ENCODE data around the gene REXO1.
A peak's percentile ranks its signal among the peaks of the same experiment; 100 is the strongest.

REXO1 gene

DNA sequence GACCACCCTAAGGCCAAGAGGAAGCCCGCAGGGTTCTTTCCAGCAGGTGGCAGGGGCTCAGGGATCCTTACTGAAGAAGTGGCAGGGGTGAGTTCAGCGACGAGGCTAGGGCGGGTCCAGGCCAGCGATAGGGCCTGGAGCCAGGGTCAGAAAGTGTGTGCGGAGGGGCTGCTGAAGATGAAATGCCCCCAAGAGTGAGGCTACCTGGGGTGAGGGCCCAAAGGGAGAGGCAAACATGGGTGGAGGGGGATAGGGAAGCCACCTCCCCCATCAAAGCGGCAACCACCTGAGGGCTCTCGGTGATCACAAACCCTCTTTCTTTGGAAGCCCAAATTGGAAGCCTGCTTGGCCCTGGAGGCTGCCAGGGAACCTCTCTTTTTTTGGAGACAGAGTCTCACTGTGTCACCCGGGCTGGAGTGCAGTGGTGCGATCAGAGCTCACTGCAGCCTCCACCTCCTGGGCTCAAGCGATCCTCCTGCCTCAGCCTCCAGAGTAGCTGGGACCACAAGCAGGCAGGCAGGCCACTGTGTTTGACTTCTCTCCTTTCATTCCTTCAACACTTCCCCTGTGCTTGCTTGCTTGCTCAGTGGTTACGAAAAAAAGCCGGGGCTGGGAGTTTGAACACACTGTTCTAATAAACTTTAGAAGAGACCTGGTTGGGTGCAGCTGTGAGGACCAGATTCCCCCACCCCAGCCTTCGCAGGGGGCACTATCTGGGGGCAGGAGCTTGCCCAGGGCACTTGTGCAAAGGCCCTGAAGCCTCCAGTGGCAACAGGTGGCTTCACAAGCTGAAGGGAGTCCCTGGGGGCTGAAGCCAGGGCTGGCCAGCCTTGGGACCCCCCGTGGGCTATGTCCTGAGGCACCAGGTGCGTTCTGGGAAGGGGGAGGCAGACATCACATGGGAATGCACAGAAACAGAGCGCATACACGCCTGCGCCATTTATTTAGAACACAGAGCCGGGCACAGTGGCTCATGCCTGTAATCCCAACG is 34.8 kb downstream of the REXO1 start:
- H3F3A ChIP-seq (ENCODE audit: low read depth): no peaks in the 10 kb centered on the region
- peaks cover 23% of the 10 kb centered on the region; the same call in 1 of the 2 replicates for H3K36me3 ChIP-seq (ENCODE audit: insufficient read depth, low read length)
- no peaks in the 10 kb centered on the region for H4K20me1 ChIP-seq (ENCODE audit: insufficient read depth, low read length, poor library complexity, severe bottlenecking)
- peak overlapping the region; percentile 94 for H3K9ac ChIP-seq (ENCODE audit: low read depth, low read length, poor library complexity, severe bottlenecking)
- no peak overlapping the region for H2AFZ ChIP-seq (ENCODE audit: low read length)
- H3K79me2 ChIP-seq (ENCODE audit: insufficient read depth, low read length): peaks cover 16% of the 10 kb centered on the region; the same call in 1 of the 2 replicates
- H3K9me3 ChIP-seq (ENCODE audit: insufficient read depth, low read depth, low read length): no peaks in the 10 kb centered on the region
- H3K4me2 ChIP-seq (ENCODE audit: low read depth, low read length, poor library complexity, severe bottlenecking): peak overlapping the region; percentile 94
- peak overlapping the region; percentile 77 for H3K4me3 ChIP-seq (ENCODE audit: low read length, poor library complexity, severe bottlenecking)
- TF ChIP-seq, protein P1, sequence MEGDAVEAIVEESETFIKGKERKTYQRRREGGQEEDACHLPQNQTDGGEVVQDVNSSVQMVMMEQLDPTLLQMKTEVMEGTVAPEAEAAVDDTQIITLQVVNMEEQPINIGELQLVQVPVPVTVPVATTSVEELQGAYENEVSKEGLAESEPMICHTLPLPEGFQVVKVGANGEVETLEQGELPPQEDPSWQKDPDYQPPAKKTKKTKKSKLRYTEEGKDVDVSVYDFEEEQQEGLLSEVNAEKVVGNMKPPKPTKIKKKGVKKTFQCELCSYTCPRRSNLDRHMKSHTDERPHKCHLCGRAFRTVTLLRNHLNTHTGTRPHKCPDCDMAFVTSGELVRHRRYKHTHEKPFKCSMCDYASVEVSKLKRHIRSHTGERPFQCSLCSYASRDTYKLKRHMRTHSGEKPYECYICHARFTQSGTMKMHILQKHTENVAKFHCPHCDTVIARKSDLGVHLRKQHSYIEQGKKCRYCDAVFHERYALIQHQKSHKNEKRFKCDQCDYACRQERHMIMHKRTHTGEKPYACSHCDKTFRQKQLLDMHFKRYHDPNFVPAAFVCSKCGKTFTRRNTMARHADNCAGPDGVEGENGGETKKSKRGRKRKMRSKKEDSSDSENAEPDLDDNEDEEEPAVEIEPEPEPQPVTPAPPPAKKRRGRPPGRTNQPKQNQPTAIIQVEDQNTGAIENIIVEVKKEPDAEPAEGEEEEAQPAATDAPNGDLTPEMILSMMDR (conservative IDR thresholded peaks at IDR 0.05; ENCODE audit: low read length): no peak
- TF ChIP-seq EZH2phosphoT487 (IDR thresholded peaks at IDR 0.05; ENCODE audit: borderline replicate concordance): no peak
- H3K9me2 ChIP-seq (replicated peaks; ENCODE audit: low read depth, low read length): no peaks in the 10 kb centered on the region
- H3K27me3 ChIP-seq (ENCODE audit: insufficient read depth, low read length, poor library complexity, severe bottlenecking): no peaks in the 10 kb centered on the region
- H3K4me1 ChIP-seq (ENCODE audit: insufficient read depth, low read length, poor library complexity, severe bottlenecking): peaks cover 24% of the 10 kb centered on the region

DNA sequence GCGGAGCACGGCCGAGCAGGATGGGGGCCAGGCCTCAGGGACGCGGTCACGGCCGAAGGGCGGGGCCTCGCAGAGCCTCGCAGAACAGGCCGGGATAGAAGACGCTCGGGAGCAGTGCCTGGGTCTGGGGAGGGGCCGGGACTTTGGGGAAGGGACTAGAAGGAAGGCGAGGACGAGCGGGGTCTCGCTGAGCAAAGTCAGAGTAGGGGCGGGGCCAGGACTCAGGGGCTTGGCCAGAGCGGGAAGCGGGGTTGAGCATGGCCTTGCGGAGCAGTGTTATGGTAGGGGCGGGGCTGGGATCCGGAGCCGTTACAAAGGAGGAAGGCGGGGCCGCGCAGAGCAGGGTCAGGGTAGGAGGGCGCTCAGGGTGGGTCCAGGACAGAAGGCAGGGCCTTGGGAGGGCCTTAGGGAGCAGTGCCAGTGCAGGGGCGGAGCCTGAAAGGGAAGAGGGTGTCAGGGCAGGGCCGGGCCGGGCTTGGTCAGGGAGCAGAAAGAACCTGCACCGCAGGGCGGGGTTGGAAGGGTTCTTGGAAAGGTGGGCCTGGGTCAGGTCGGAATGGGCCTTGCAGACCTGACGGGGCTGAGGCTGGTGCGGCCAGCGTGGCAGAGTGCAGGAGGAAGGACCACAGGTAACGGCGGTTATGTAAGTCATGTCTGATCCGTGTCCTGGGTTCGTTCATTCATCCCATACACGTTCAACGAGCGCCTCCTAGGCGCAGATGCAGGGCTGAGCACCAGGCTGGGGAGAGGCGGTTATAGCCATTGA is 35.7 kb downstream of the REXO1 start:
- Histone ChIP-seq H3K27me3 (ENCODE audit: insufficient read depth, low read length, poor library complexity, severe bottlenecking) (no peaks in the 10 kb centered on the region), H3K4me2 (ENCODE audit: low read depth, low read length, poor library complexity, severe bottlenecking) (peak overlapping the region; percentile 94), H4K20me1 (ENCODE audit: insufficient read depth, low read length, poor library complexity, severe bottlenecking) (no peaks in the 10 kb centered on the region), H3F3A (ENCODE audit: low read depth) (no peaks in the 10 kb centered on the region), H3K9me3 (ENCODE audit: insufficient read depth, low read depth, low read length) (no peaks in the 10 kb centered on the region), H3K36me3 (ENCODE audit: insufficient read depth, low read length) (peaks cover 15% of the 10 kb centered on the region; the same call in 1 of the 2 replicates), H3K4me3 (ENCODE audit: low read length, poor library complexity, severe bottlenecking) (peak overlapping the region; percentile 77), H3K9me2 (replicated peaks; ENCODE audit: low read depth, low read length) (no peaks in the 10 kb centered on the region), H3K9ac (ENCODE audit: low read depth, low read length, poor library complexity, severe bottlenecking) (peak overlapping the region; percentile 94), H3K79me2 (ENCODE audit: insufficient read depth, low read length) (peaks cover 16% of the 10 kb centered on the region; the same call in 1 of the 2 replicates), H2AFZ (ENCODE audit: low read length) (peak overlapping the region; percentile 55; the same call in 1 of the 2 replicates), H3K4me1 (ENCODE audit: insufficient read depth, low read length, poor library complexity, severe bottlenecking) (peaks cover 24% of the 10 kb centered on the region)
- no peak for TF ChIP-seq EZH2phosphoT487 (IDR thresholded peaks at IDR 0.05; ENCODE audit: borderline replicate concordance)
- TF ChIP-seq, protein P1 (conservative IDR thresholded peaks at IDR 0.05; ENCODE audit: low read length): peak; percentile 93

DNA sequence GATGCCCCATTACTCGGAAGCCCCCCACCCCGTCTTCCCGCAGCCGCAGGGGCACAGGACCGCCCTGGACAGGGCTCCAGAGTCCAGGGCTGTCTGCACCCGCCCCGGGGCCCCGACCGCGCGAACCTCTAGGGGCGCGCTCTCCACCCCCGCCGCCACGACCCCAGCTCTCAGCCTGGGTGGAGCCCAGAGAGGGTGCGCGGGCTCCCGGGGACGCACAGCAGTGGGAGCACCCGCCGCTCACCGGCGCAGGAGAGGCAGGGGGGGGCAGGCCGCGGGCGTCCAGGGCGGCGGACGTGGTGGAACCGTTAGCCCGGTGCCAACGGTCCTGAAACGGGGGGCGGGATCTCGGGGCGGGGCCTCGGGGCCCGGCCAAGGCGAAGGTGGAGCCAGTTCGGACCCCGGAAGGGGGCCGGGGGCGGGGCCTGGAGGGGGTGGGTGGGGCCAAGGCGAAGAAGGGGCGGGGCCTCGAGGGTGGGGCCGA is 36.3 kb downstream of the REXO1 start, which contains the start of gene ATP8B3:
Gene ATP8B3, minus strand, starts transcription at position 335 of the 484 bp plus-strand sequence. CDS start 540 bp downstream, outside the sequence.
- Histone ChIP-seq H3K4me1 (ENCODE audit: insufficient read depth, low read length, poor library complexity, severe bottlenecking) (peaks cover 24% of the 10 kb centered on the region), H3K36me3 (ENCODE audit: insufficient read depth, low read length) (peaks cover 9% of the 10 kb centered on the region; the same call in 1 of the 2 replicates), H3K9me3 (ENCODE audit: insufficient read depth, low read depth, low read length) (no peaks in the 10 kb centered on the region), H3K9ac (ENCODE audit: low read depth, low read length, poor library complexity, severe bottlenecking) (peak within 1 kb of the TSS; percentile 94), H3F3A (ENCODE audit: low read depth) (no peaks in the 10 kb centered on the region), H3K9me2 (replicated peaks; ENCODE audit: low read depth, low read length) (no peaks in the 10 kb centered on the region), H3K79me2 (ENCODE audit: insufficient read depth, low read length) (peaks cover 16% of the 10 kb centered on the region; the same call in 1 of the 2 replicates), H3K4me2 (ENCODE audit: low read depth, low read length, poor library complexity, severe bottlenecking) (peak within 1 kb of the TSS; percentile 95), H2AFZ (ENCODE audit: low read length) (peak within 1 kb of the TSS; percentile 76), H4K20me1 (ENCODE audit: insufficient read depth, low read length, poor library complexity, severe bottlenecking) (no peaks in the 10 kb centered on the region), H3K27me3 (ENCODE audit: insufficient read depth, low read length, poor library complexity, severe bottlenecking) (no peaks in the 10 kb centered on the region), H3K4me3 (ENCODE audit: low read length, poor library complexity, severe bottlenecking) (peak within 1 kb of the TSS; percentile 93)
- TF ChIP-seq EZH2phosphoT487 (IDR thresholded peaks at IDR 0.05; ENCODE audit: borderline replicate concordance): no peak
- TF ChIP-seq, protein P1 (conservative IDR thresholded peaks at IDR 0.05; ENCODE audit: low read length): peak; percentile 37
